ENCODE data around the gene HPSE2.

- no peak for TF ChIP-seq CTCF (IDR thresholded peaks at IDR 0.05)
- TF ChIP-seq POLR2A (IDR thresholded peaks at IDR 0.05) = no peak
- TF ChIP-seq POLR2AphosphoS5 (IDR thresholded peaks at IDR 0.05) = no peak
Observed at GRCh38 chr10:98878418-98878817, 357.2 kb downstream of the HPSE2 start.
